Mesodermal cell (in vitro differentiated cells): Measurements from ENCODE around the gene DNPH1.

Source experiments
- H3K27ac ChIP-seq: 2 replicates; pipeline ENCODE4 v1.7.0; 2013; ENCODE audit warnings: mild to moderate bottlenecking, low read depth, low read length, moderate library complexity; ENCODE audit not compliant: severe bottlenecking
- H3K36me3 ChIP-seq: 2 replicates; pipeline ENCODE4 v1.7.1; 2013; ENCODE audit warnings: mild to moderate bottlenecking, low read length, moderate library complexity; ENCODE audit not compliant: control insufficient read depth, insufficient read depth
- H3K4me1 ChIP-seq: one replicate; pipeline ENCODE4 v1.7.1; 2013; ENCODE audit warnings: mild to moderate bottlenecking, low read length; ENCODE audit not compliant: insufficient read depth, control insufficient read depth, poor library complexity, severe bottlenecking
- H3K4me3 ChIP-seq: 2 replicates; pipeline ENCODE4 v1.7.0; 2013; ENCODE audit warnings: low read length, control low read depth, mild to moderate bottlenecking; ENCODE audit not compliant: insufficient read depth, poor library complexity, severe bottlenecking; ENCODE audit errors: extremely low read depth
- H3K9me3 ChIP-seq: 2 replicates; pipeline ENCODE4 v1.7.1; 2013; ENCODE audit warnings: mild to moderate bottlenecking, low read length, moderate library complexity; ENCODE audit not compliant: control insufficient read depth
- WGBS, 2 experiments: methylation state at CpG; one replicate each; pipeline ENCODE4 v1.1.5; 2013; ENCODE audit warnings: missing lambda C conversion rate in 2 of 2; ENCODE audit not compliant: insufficient coverage in 2 of 2; 5-methylcytosine and 5-hydroxymethylcytosine counted together

Gene DNPH1

GRCh38 chr6:43241446-43241845 lies 12.2 kb upstream of the DNPH1 start:
- Histone ChIP-seq H3K9me3 (no peaks in the 10 kb centered on the region), H3K36me3 (no peaks in the 10 kb centered on the region), H3K4me3 (no peak overlapping the region), H3K4me1 (no peaks in the 10 kb centered on the region), H3K27ac (no peak overlapping the region)
- WGBS, 2 experiments = 82 to 97% methylated on average over 2 of the region's 2 CpGs

GRCh38 chr6:43240950-43241349 lies 11.7 kb upstream of the DNPH1 start:
- no CpG with 5 or more reads among the region's 1 CpG for WGBS, 2 experiments
- Histone ChIP-seq H3K36me3 (no peaks in the 10 kb centered on the region), H3K9me3 (no peaks in the 10 kb centered on the region), H3K27ac (no peak overlapping the region), H3K4me1 (no peaks in the 10 kb centered on the region), H3K4me3 (no peak overlapping the region)

GRCh38 chr6:43239054-43239453 lies 9.8 kb upstream of the DNPH1 start:
- H3K36me3 ChIP-seq = no peaks in the 10 kb centered on the region
- H3K4me3 ChIP-seq = no peak overlapping the region
- H3K4me1 ChIP-seq = no peaks in the 10 kb centered on the region
- H3K27ac ChIP-seq = no peak overlapping the region
- 67% methylated on average over 1 of the region's 2 CpGs; no CpG with 5 or more reads in 1 of the 2 experiments for WGBS, 2 experiments
- H3K9me3 ChIP-seq = no peaks in the 10 kb centered on the region

GRCh38 chr6:43235841-43236240 lies 6.6 kb upstream of the DNPH1 start:
- no CpG with 5 or more reads among the region's 2 CpGs for WGBS, 2 experiments
- H3K9me3 ChIP-seq = no peaks in the 10 kb centered on the region
- no peak overlapping the region for H3K4me3 ChIP-seq
- no peak overlapping the region for H3K27ac ChIP-seq
- no peaks in the 10 kb centered on the region for H3K36me3 ChIP-seq
- no peaks in the 10 kb centered on the region for H3K4me1 ChIP-seq

- no peaks in the 10 kb centered on the region for H3K4me1 ChIP-seq
- 72 to 79% methylated on average over 2 to 3 of the region's 3 CpGs for WGBS, 2 experiments
- H3K4me3 ChIP-seq = no peak overlapping the region
- no peak overlapping the region for H3K27ac ChIP-seq
- H3K9me3 ChIP-seq = no peaks in the 10 kb centered on the region
- H3K36me3 ChIP-seq = no peaks in the 10 kb centered on the region
Observed at GRCh38 chr6:43231735-43232450, 2.6 kb upstream of the DNPH1 start.

- Histone ChIP-seq H3K36me3 (no peaks in the 10 kb centered on the region), H3K27ac (no peak overlapping the region), H3K9me3 (no peaks in the 10 kb centered on the region), H3K4me1 (no peaks in the 10 kb centered on the region), H3K4me3 (no peak overlapping the region)
- WGBS, 2 experiments = 93% methylated on average over 2 of the region's 4 CpGs; no CpG with 5 or more reads in 1 of the 2 experiments
Observed at GRCh38 chr6:43231053-43231452, 1.8 kb upstream of the DNPH1 start.

- H3K4me3 ChIP-seq = no peak overlapping the region
- WGBS, 2 experiments = 86 to 89% methylated on average over 10 to 13 of the region's 17 CpGs
Observed at GRCh38 chr6:43229803-43230620, 731 bp upstream of the DNPH1 start.

GRCh38 chr6:43226192-43226851 lies 3.0 kb downstream of the DNPH1 start:
- H3K36me3 ChIP-seq = peaks cover 5% of the 10 kb centered on the region
- H3K9me3 ChIP-seq = no peaks in the 10 kb centered on the region
- H3K4me1 ChIP-seq = peaks cover 2% of the 10 kb centered on the region
- no peak overlapping the region for H3K4me3 ChIP-seq
- H3K27ac ChIP-seq = no peak overlapping the region
- 92 to 95% methylated on average over 9 to 10 of the region's 11 CpGs for WGBS, 2 experiments

More at GRCh38 chr6:43229803-43230620, 731 bp upstream of the DNPH1 start:
- Histone ChIP-seq H3K27ac (no peak overlapping the region), H3K9me3 (no peaks in the 10 kb centered on the region), H3K36me3 (no peaks in the 10 kb centered on the region), H3K4me1 (peaks cover 2% of the 10 kb centered on the region)

- WGBS, 2 experiments = 86 to 93% methylated on average over 12 of the region's 14 CpGs
Observed at GRCh38 chr6:43223175-43223574, 6.1 kb downstream of the DNPH1 start.

GRCh38 chr6:43222418-43223059 lies 6.7 kb downstream of the DNPH1 start:
- 89 to 92% methylated on average over 8 to 11 of the region's 15 CpGs for WGBS, 2 experiments
- H3K4me1 ChIP-seq = peaks cover 2% of the 10 kb centered on the region
- H3K27ac ChIP-seq = no peak overlapping the region
- H3K36me3 ChIP-seq = peaks cover 10% of the 10 kb centered on the region
- no peak overlapping the region for H3K4me3 ChIP-seq
- H3K9me3 ChIP-seq = no peaks in the 10 kb centered on the region

More at GRCh38 chr6:43223175-43223574, 6.1 kb downstream of the DNPH1 start:
- Histone ChIP-seq H3K4me1 (peaks cover 2% of the 10 kb centered on the region), H3K4me3 (no peak overlapping the region), H3K27ac (no peak overlapping the region), H3K36me3 (peaks cover 10% of the 10 kb centered on the region), H3K9me3 (no peaks in the 10 kb centered on the region)
